HG03520 (cell line): ENCODE results near the gene RAD54L2.
"Not testable (repeated sequence)": the region's sequence is repeated elsewhere in the genome, so short reads cannot be mapped to it uniquely, and the experiment has no call there.

Experiments used
- ATAC-seq: cut with Tn5 transposase; IDR thresholded peaks from one replicate; pipeline ENCODE4 v1.9.1; 2021; ENCODE audit warnings: mild to moderate bottlenecking, moderate library complexity; ENCODE audit not compliant: unreplicated experiment

The RAD54L2 gene

DNA sequence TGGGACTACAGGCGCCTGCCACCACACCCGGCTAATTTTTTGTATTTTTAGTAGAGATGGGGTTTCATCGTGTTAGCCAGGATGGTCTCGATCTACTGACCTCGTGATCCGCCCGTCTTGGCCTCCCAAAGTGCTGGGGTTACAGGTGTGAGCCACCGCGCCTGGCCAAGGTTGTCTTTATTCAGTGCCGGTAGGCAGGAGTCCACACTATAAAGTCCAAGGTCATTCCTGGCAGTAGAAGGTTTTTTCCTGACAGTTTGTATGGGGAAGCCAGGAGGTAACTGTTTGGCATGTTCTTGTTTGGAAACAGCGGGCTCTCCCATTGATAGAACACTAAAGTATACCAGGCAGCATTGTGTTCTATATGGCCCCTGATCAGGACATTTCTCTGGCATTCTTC, 4.1 kb downstream of the RAD54L2 start:
- ATAC-seq, result not testable (repeated sequence)

DNA sequence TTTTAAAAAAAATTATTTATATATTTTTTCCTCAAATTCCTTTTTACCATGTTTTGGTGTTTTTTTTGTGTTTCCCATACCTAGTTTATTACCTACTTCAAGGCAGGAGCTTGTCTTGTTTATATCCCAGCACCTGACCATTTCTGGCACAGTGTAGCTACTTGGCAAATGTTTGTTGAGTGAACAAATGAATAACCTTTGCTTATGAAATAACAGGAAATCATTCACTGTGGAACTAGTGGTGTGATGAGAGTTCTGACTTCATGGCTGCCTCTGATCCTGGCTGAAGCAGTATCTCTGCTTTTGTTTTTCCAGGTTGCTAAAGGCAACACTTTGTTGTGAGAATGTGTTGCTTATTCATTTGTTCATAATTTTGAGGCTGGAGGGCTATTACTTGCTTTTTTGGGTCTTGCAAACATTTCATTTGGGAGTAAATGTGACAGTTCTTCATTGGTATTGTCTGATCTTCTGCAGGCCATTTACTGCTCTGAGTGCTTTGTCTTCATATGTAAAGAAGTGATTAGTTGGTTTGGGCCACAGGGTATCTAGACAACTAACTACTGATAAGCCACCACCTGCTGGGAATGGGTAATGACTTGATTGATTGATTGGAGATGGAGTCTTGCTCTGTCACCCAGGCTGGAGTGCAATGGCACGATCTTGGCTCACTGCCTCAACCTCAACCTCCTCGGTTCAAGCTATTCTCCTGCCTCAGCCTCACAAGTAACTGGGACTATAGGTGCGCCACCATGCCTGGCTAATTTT, 5.7 kb downstream of the RAD54L2 start:
- ATAC-seq, result no peak

DNA sequence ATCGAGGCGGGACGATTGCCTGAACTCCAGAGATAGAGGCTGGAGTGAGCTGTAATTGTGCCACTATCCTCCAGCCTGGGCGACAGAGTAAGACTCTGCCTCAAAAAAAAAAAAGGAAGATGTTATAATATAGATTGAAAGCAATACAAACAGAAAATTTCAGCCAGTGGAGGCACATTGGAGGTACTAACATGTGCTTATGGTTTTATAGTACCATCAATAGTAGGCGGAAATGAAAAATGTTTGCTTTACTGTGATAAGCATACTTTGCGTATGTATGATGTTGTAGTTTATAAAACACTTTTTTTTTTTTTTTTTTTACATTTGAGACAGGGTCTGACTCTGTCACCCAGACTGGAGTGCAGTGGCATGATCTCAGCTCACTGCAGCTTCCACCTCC, 8.8 kb downstream of the RAD54L2 start:
- ATAC-seq, result no peak

DNA sequence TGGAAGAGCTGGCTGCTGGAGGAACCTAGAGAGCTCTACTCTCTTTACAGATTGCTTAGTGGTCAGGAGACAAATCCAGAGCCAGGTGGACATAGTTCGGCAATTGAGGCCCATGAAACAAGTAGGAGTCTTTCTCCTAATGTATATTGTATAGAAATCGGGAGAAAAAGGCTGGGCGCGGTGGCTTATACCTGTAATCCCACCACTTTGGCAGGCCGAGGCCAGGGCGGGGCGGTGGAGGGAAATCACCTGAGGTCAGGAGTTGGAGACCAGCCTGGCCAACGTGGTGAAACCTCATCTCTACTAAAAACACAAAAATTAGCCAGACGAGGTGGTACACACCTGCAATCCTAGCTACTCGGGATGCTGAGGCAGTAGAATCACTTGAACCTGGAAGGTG, 10.8 kb downstream of the RAD54L2 start:
- ATAC-seq, result no peak

DNA sequence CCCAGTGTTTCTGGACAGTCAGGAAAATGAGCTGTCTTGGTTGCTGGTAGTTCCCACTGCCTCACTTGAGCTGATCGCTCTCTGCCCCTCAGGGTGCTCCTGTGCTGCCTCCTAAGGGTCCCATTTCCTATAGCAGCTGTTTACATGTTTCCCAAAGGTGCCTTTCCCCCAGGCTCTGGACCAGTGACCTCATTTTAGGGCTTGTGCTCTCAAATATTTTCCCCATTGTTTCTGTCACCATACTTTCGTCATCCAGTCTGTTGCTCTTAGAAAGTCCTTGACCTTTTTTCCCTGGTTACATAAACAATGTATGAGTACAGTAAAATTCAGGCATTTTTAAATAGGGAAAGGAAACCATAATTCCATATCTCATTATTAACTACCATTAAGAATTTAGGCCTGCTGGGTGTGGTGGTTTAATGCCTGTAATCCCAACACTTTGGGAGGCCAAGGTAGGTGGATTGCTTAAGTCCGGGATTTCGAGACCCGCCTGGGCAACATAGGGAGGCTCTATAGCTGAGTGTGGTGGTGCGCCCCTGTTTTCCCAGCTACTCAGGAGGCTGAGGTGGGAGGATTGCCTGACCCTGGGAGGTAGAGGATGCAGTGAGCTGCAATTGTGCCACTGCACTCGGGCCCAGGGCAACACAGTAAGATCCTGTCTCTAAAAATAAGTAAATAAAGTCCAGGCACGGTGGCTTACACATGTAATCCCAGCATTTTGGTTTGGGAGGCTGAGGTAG, 11.7 kb downstream of the RAD54L2 start:
- ATAC-seq, result no peak

DNA sequence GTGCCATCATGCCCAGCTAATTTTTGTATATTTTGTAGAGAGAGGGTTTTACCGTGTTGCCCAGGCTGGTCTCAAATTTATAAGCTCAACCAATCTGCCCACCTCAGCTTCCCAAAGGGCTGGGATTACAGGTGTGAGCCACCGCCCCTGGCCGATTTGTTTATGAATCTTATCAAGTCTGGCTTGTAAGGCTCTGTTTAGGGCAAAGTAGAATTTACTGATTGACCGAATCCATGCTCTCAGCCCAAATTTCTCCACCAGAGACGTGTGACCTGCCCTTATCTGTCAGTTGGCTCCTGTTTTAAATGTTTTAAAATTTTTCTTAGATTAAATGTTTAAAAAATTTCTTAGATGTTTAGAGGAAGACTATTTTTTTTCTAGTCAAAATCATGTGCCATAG, 19.5 kb downstream of the RAD54L2 start:
- ATAC-seq, result no peak

DNA sequence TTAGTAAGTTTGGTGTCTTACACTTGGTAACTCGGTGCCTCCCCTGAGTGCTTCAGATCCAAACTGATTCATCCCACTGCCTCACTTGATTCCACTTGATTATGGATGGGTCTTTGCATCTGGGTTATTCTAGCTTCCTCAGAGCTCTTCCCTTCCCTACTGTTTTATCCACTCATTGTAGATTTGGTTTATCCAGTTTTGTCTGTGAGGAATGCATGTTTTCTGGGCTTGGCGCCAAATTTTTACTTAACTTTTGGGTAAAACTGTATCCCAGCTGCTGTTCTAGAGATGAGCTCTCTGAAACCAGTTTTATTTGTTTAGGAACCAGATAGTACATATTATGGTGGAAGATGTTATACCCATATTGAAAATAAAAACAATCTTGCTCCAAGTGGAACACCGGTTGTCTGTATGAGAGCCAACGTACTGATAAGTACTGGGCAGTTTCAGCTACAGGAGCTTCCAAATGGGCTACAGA, 20.9 kb downstream of the RAD54L2 start:
- ATAC-seq, result no peak

DNA sequence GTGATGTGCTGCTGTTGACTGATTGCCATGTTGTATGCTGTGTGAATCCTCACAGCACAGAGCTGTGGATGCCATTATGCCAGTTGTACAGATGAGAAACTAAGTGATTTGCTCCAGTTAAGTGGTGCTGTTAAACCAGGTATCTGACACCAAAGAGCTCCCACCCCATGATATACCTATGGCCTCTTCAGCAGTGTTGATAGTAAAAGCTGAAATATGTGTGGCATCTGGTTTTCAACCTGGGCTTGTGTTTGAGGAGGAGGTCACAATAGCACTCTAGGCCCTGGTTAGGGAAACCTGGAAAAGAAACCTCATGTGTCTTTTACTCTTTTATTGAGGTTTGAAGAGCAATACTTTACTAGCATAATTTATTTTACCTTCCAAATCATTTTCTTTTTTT, 21.4 kb downstream of the RAD54L2 start:
- no peak for ATAC-seq

DNA sequence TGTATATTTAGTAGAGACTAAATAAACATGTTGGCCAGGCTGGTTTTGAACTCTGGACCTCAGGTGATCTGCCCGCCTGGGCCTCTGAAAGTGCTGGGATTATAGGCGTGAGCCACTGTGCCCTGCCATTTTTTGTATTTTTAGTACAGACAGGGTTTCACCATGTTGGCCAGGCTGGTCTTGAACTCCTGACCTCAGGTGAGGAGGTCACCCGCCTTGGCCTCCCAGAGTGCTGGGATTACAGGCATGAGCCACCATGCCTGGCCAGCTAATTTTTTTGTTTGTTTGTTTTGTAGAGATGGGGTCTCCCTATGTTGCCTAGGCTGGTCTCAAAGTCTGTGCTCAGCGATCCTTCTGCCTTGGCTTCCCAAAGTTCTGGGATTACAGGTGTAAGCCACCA, 23.9 kb downstream of the RAD54L2 start:
- ATAC-seq, result not testable (repeated sequence)

DNA sequence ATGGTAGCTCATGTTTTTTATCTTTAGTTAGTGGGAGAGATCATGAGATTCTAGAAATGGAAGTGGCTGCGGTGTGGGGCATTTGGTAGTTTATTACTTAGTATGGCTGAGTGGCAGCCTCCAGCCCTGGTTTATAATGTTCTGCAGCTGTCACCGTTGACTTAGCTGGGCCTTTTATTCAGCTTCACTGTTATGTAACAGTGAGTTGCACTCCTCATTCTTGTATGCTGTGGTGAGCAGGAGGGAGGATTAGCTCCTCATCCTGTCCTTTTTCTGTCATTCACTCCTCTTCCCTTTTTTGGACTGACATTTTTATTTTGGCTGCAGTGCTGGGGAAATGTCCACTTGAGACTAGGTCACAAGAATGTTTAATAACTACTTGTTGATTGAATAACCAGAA, 29.5 kb downstream of the RAD54L2 start:
- no peak for ATAC-seq

DNA sequence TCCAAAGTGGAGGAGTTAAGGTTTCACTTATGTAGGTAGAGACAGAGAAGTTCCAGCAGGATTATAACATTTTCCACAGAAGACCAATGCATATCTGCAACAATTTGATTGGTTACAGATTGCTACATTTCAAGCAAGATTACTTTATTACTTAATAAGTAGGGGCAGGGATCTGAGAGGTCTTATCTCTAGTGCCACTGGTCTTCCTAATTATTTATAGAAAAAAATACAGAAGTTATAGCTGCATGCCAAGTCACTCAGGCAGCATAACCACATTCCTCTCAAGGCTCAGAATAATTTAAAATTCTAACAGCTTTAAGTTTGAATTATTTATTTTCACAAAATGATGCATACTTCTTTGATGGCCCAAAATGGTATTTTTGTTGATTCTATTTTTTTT, 30.5 kb downstream of the RAD54L2 start:
- ATAC-seq, result no peak

DNA sequence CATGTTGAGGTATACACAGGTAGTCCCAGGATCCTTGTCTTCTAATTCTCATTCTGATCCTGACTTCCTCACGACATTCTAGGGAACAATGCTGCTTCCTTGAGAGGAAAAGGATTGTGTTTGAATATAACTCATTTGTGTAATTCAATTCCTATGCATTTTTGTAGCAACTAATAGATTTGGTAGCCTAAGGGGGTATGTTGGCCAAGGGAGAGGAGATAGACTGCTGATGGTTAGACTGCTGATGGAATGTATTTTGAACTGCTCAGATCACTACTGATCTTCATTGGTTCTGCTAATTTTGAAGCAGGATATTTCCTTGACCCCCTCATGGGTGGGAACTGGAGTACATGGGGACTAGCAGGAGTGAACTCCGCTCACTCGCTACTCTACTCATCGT, 39.7 kb downstream of the RAD54L2 start:
- ATAC-seq, result no peak

DNA sequence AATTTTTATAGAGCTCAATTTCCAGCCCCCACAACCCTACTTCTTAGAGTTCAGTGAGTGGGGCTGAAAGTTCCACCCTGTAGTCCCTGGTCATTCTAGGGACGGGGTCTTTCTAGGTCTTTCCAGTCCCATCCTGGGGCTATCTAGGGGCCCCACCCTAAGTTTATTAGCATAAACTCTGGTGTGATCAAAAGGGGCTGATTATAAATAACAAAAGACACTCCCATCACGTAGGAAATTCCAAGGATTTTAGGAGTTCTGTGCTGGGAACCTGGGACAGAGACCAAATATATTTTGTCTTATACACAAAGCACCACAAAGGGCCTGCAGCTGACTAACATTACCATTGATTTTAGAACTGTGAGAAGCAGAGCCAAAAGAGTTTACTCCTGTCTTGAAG, 41.9 kb downstream of the RAD54L2 start:
- ATAC-seq, result no peak

DNA sequence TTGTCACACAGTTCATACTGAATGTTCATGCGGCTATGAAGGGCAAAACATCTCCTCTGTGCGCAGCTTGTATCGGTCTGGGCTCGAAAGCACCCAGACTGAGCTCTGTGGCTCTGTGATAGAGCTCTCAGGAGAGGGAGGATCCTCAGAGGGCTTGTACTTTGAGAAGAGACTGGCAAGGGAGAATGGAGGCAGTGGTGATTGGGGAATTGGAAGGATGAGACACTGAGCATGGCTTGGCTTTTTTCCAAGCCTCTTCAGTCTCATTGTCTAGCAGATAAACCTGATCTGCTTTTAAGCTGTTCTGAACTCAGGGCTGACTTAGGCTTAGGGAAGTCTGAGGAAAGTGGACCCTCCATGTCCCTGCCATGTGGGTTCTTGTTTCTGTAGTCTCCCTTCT, 43.0 kb downstream of the RAD54L2 start:
- ATAC-seq, result no peak

DNA sequence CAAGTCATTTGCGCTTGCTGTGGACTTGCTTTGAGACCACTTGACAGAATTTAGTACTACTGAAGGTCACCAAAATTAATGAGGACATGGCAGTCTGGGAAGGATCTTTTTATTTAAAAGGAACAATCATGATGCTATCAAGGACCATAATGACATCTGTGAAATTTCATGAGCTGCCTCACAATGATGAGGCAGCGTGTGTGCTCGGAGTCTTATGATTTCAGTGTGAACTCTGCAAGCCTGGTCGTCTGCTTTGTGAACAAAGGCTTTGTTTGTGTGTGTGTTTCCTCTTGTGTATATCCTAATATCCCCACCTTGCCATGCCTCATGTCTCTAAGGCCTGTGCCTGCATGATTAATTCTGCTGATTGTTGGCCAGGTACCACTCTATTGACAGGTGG, 46.7 kb downstream of the RAD54L2 start:
- ATAC-seq, result no peak

DNA sequence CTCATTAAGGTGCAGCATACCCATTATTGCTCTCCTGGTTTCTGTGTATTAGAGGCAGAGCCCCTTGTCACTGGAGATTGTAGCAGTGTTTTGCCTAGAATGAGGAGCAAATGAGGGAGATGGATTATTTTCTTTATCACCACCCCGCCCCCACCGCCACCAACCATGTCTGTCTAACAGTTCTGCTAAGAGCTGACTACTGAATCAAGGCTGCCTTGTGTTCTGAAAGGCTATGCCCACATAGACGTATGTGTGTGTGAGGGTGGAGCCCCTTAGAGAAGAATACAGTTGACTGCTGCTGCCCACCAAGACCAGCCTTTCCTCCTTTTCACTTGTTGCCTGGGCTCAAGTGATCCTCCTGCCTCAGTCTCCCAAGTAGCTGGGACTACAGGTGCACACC, 47.4 kb downstream of the RAD54L2 start:
- no peak for ATAC-seq
